GM12875 (cell line): Measurements from ENCODE around the gene LSAMP.

Experiments used
- H3K4me3 ChIP-seq: one replicate; pipeline ENCODE4 v1.5.1; 2011; ENCODE audit warnings: low read depth, low read length, control low read depth
- CTCF ChIP-seq: IDR thresholded peaks from 2 replicates; pipeline ENCODE4 v1.5.1; 2011; ENCODE audit warnings: low read depth, mild to moderate bottlenecking, control low read depth, inconsistent platforms, low read length, moderate library complexity, borderline replicate concordance; ENCODE audit not compliant: insufficient read depth

LSAMP gene

GRCh38 chr3:116148881-116149851 lies 296.1 kb downstream of the LSAMP start:
- no peak for TF ChIP-seq CTCF
- H3K4me3 ChIP-seq = no peak overlapping the region

- no peak for TF ChIP-seq CTCF
- no peak overlapping the region for H3K4me3 ChIP-seq
Measured at GRCh38 chr3:116145613-116146012, 299.7 kb downstream of the LSAMP start.

- H3K4me3 ChIP-seq = no peak overlapping the region
- TF ChIP-seq CTCF = no peak
Measured at GRCh38 chr3:116141724-116142123, 303.6 kb downstream of the LSAMP start.

- peak; percentile 67 for TF ChIP-seq CTCF
- no peak overlapping the region for H3K4me3 ChIP-seq
Measured at GRCh38 chr3:116140100-116140689, 305.1 kb downstream of the LSAMP start.

GRCh38 chr3:116139641-116140040 lies 305.6 kb downstream of the LSAMP start:
- TF ChIP-seq CTCF = no peak
- H3K4me3 ChIP-seq = no peak overlapping the region

- H3K4me3 ChIP-seq = no peak overlapping the region
- TF ChIP-seq CTCF = no peak
Measured at GRCh38 chr3:116135457-116136085, 309.7 kb downstream of the LSAMP start.
